Measurements from ENCODE around the gene SRGAP1.
"Not testable (repeated sequence)": the region's sequence is repeated elsewhere in the genome, so short reads cannot be mapped to it uniquely, and the experiment has no call there.

Gene SRGAP1

DNA sequence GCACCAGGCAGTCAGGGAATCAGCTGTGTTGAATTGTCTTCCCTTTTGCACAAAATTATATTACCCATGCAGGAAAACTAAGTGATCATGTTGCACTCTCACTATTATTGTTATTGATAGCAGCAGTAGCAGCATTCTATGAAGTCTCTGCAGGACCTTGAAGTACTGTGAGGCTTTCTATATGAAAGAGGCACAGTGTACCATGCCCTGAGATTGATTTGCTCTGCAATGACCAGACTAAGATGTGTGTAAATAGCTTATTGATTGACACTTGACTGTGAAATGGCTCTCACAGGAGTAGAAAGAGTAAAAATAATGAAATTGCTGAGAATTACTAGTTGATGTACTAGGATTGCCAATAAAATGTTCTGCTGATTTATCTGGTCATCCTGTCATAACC is 277.7 kb downstream of the SRGAP1 start:
- TF ChIP-seq, protein P1, sequence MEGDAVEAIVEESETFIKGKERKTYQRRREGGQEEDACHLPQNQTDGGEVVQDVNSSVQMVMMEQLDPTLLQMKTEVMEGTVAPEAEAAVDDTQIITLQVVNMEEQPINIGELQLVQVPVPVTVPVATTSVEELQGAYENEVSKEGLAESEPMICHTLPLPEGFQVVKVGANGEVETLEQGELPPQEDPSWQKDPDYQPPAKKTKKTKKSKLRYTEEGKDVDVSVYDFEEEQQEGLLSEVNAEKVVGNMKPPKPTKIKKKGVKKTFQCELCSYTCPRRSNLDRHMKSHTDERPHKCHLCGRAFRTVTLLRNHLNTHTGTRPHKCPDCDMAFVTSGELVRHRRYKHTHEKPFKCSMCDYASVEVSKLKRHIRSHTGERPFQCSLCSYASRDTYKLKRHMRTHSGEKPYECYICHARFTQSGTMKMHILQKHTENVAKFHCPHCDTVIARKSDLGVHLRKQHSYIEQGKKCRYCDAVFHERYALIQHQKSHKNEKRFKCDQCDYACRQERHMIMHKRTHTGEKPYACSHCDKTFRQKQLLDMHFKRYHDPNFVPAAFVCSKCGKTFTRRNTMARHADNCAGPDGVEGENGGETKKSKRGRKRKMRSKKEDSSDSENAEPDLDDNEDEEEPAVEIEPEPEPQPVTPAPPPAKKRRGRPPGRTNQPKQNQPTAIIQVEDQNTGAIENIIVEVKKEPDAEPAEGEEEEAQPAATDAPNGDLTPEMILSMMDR (IDR thresholded peaks at IDR 0.05), result no peak
- Histone ChIP-seq H3K27ac (no peak overlapping the region), H3K4me3 (no peak overlapping the region)
- no peak for DNase-seq (ENCODE audit: low spot score)

DNA sequence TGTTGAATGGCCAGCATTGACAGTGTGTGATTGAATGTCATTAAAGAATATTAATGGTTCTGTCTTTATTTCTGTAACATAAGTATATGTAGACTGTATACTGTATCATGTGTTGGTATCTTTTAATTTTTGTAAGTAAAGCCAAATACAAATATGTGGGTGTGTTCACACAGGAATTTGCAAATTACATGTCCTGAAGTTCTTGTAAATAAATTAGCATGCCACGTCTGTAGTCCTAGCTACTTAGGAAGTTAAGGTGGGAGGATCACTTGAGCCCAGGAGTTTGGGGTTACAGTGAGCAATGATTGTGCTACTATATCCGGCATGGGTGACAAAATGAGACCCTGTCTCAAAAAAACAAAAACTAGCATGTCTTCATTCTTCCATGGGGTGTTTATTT is 278.5 kb downstream of the SRGAP1 start:
- Histone ChIP-seq H3K4me3 (no peak overlapping the region), H3K27ac (no peak overlapping the region)
- TF ChIP-seq, protein P1 (IDR thresholded peaks at IDR 0.05), result no peak
- no peak for DNase-seq (ENCODE audit: low spot score)

DNA sequence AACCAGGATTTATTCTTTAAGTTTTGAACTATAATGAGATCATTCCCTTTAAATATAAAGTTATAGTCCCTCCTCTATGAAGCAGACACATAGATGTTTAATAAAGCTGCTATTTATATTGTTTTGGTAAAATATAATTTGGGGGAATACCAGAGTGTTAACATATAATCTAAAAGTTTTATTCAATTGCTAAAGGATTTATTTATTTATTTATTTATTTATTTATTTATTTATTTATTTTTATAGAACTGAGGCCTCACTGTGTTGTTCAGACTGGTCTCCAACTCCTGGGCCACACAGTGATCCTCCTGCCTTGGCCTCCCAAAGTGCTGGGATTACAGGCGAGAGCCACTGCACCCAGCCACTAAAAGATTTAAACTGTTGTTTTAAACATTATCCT is 278.9 kb downstream of the SRGAP1 start:
- H3K4me3 ChIP-seq, result no peak overlapping the region
- TF ChIP-seq, protein P1 (IDR thresholded peaks at IDR 0.05), result no peak
- H3K27ac ChIP-seq, result no peak overlapping the region
- no peak for DNase-seq (ENCODE audit: low spot score)

- no peak overlapping the region for H3K4me3 ChIP-seq
- no peak overlapping the region for H3K27ac ChIP-seq
- TF ChIP-seq, protein P1 (IDR thresholded peaks at IDR 0.05), result no peak
- no peak for DNase-seq (ENCODE audit: low spot score)
Observed at GRCh38 chr12:64124511-64125197, 280.2 kb downstream of the SRGAP1 start.

DNA sequence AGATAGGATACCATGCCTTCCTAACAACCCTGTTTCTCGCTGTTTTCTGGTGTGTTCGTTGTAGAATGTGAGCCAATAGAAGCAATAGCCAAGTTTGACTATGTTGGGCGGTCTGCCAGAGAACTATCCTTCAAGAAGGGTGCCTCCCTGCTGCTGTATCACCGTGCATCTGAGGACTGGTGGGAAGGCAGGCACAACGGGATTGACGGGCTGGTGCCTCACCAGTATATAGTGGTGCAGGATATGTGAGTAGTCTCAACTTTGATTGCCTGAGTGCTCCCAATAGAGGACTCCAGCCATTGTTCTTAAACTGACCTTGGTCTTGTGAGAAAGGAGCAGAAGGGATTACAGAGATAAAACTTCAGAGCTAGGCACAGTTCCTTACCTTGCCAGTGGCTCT is 281.4 kb downstream of the SRGAP1 start:
- TF ChIP-seq, protein P1 (IDR thresholded peaks at IDR 0.05), result no peak
- H3K27ac ChIP-seq, result no peak overlapping the region
- no peak overlapping the region for H3K4me3 ChIP-seq
- DNase-seq (ENCODE audit: low spot score), result no peak

DNA sequence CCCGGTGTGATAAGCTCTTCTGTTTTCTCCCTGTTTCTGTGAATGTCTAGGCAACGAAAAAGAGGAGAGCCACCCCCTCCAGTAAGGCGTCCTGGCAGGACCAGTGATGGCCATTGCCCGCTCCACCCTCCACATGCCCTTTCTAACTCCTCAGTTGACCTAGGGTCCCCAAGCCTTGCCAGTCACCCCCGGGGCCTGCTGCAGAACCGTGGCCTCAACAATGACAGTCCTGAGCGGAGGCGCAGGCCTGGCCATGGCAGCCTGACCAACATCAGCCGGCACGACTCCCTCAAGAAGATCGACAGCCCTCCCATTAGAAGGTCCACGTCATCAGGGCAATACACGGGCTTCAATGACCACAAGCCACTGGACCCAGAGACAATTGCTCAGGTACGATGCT is 283.3 kb downstream of the SRGAP1 start:
- Histone ChIP-seq H3K27ac (no peak overlapping the region), H3K4me3 (no peak overlapping the region)
- TF ChIP-seq, protein P1 (IDR thresholded peaks at IDR 0.05), result no peak

DNA sequence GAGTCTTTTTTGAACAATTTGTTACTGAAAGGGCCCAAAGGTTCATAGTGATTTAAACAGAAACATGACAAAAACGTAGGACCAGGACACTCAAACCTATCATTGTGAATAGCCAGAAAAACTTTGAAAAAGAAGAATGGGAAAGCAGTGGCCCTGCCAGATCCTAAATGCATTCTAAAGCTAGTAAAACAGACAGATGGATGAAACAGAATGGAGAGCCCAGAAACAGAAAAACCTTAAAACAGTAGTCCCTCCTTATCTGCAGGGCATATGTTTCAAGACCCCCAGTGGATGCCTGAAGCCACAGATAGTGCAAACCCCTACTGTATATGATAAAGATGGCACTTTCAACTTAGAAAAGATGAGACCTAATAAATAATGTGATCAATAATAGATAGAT is 283.9 kb downstream of the SRGAP1 start:
- no peak for DNase-seq (ENCODE audit: low spot score)
- Histone ChIP-seq H3K27ac (no peak overlapping the region), H3K4me3 (no peak overlapping the region)
- TF ChIP-seq, protein P1 (IDR thresholded peaks at IDR 0.05), result no peak

More for the DNA sequence above, 283.3 kb downstream of the SRGAP1 start:
- DNase-seq (ENCODE audit: low spot score), result no peak

DNA sequence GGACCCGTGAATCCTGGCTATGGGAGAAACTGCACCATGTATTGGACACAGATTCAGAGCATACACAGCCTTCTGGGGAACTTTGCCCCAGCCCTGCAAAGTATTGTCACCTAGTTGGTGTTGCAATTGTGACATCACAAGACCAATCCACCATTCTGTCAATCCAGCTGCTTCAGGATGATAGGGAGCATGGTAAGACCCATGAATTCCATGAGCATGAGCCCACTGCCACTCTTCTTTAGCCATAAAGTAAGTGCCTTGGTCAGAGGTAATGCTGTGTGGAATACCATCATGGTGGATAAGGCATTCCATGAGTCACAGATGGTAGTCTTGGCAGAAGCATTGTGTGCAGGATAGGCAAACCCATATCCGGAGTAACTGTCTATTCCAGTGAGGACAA is 286.0 kb downstream of the SRGAP1 start:
- not testable (repeated sequence) for H3K4me3 ChIP-seq; DNase-seq (ENCODE audit: low spot score); H3K27ac ChIP-seq

DNA sequence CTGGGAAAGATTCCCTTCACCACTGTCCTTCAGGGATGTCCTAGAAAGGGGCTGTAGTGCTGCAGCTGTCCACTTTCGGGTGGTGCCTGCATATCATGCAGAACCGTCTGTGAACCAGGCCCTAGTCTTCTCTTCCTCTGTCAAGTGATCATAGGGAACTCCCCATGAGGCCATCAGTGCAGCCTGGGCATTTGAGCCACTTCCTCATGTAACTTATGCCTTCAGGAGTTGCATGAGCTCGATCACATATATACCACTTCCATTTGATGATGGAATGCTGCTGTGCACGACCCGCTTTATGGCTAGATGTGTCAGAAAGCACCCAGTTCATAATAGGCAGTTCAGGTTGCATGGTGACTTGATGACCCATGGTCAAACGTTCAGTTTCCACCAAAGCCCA is 287.0 kb downstream of the SRGAP1 start:
- not testable (repeated sequence) for H3K27ac ChIP-seq; DNase-seq (ENCODE audit: low spot score); H3K4me3 ChIP-seq

- H3K27ac ChIP-seq; H3K4me3 ChIP-seq; DNase-seq (ENCODE audit: low spot score): not testable (repeated sequence)
Observed at GRCh38 chr12:64132672-64133071, 288.2 kb downstream of the SRGAP1 start.
